GM21737 (cell line): ENCODE measurements around the gene BPIFB4.

ENCODE experiments used
- ATAC-seq: cut with Tn5 transposase; IDR thresholded peaks from one replicate; pipeline ENCODE4 v1.9.1; 2021; ENCODE audit warnings: mild to moderate bottlenecking, moderate library complexity; ENCODE audit not compliant: unreplicated experiment

Gene BPIFB4

GRCh38 chr20:33061658-33062028, 17.8 kb upstream of the BPIFB4 start:
- ATAC-seq, result no peak

- ATAC-seq, result no peak
Observed at GRCh38 chr20:33062105-33062824, 17.2 kb upstream of the BPIFB4 start.

- ATAC-seq, result no peak
Observed at GRCh38 chr20:33062825-33063149, 16.7 kb upstream of the BPIFB4 start.

GRCh38 chr20:33063271-33063670, 16.2 kb upstream of the BPIFB4 start:
- no peak for ATAC-seq

GRCh38 chr20:33064572-33065287, 14.7 kb upstream of the BPIFB4 start:
- no peak for ATAC-seq

- ATAC-seq, result no peak
Observed at GRCh38 chr20:33065785-33066184, 13.7 kb upstream of the BPIFB4 start.

- no peak for ATAC-seq
Observed at GRCh38 chr20:33067806-33068205, 11.6 kb upstream of the BPIFB4 start.

GRCh38 chr20:33068251-33068939, 11.0 kb upstream of the BPIFB4 start:
- ATAC-seq, result no peak

- ATAC-seq, result no peak
Observed at GRCh38 chr20:33069673-33070072, 9.8 kb upstream of the BPIFB4 start.

GRCh38 chr20:33070111-33071053, 9.1 kb upstream of the BPIFB4 start:
- no peak for ATAC-seq

- no peak for ATAC-seq
Observed at GRCh38 chr20:33071198-33071597, 8.2 kb upstream of the BPIFB4 start.

- ATAC-seq, result no peak
Observed at GRCh38 chr20:33072362-33072761, 7.1 kb upstream of the BPIFB4 start.

- ATAC-seq, result no peak
Observed at GRCh38 chr20:33072813-33073212, 6.6 kb upstream of the BPIFB4 start.

- no peak for ATAC-seq
Observed at GRCh38 chr20:33074675-33075074, 4.8 kb upstream of the BPIFB4 start.

- no peak for ATAC-seq
Observed at GRCh38 chr20:33075281-33075680, 4.2 kb upstream of the BPIFB4 start.

- ATAC-seq, result no peak
Observed at GRCh38 chr20:33076662-33077372, 2.6 kb upstream of the BPIFB4 start.

GRCh38 chr20:33081411-33082154, 2.1 kb downstream of the BPIFB4 start:
- no peak for ATAC-seq

- no peak for ATAC-seq
Observed at GRCh38 chr20:33082546-33082945, 3.1 kb downstream of the BPIFB4 start.

GRCh38 chr20:33083544-33084340, 4.3 kb downstream of the BPIFB4 start:
- no peak for ATAC-seq
